GM21529 (cell line): ENCODE data around the gene GATA2.

ENCODE experiments used
- ATAC-seq: cut with Tn5 transposase; IDR thresholded peaks from one replicate; pipeline ENCODE4 v1.9.1; 2021; ENCODE audit not compliant: unreplicated experiment

The GATA2 gene

GRCh38 chr3:128492671-128493569 lies at the start of gene GATA2:
GATA2 (minus strand) TSS chr3:128493201; CDS start chr3:128487031, 6,170 bp downstream.
- ATAC-seq, result no peak

DNA sequence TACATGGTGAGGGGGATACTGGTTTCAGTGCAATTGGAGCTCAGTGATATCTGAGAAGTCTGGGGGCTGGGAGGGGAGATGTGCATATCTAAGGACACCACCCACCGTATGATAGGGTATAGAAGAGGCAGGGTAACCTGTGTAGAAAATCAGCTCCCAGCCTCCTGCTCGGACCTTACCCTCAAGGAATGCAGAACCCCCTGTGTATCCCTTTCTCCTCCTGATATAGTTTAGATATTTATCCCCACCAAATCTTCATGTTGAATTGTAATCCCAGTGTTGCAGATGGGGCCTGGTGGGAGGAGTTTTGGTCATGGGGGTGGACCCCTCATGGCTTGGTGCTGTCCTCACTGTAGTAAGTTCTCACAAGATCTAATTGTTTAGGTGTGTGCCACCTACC lies 48.2 kb upstream of the GATA2 start:
- ATAC-seq, result no peak

DNA sequence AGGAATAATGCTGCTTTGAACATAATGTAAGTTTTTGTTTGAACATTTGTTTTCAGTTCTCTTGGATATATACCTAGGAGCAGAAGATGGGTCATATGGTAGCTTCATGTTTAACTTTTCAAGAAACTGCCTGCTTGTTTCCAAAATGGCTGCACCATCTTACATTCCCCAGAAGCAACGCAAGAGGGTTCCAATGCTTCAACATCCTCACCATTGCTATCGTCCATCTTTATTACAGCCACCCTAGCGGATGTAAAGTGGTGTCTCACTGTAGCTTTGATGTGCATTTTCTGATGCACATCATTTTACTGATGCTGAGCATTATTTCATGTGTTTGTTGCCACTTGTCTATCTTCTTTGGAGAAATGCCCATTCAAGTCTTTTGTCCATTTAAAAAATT lies 46.4 kb upstream of the GATA2 start:
- no peak for ATAC-seq

DNA sequence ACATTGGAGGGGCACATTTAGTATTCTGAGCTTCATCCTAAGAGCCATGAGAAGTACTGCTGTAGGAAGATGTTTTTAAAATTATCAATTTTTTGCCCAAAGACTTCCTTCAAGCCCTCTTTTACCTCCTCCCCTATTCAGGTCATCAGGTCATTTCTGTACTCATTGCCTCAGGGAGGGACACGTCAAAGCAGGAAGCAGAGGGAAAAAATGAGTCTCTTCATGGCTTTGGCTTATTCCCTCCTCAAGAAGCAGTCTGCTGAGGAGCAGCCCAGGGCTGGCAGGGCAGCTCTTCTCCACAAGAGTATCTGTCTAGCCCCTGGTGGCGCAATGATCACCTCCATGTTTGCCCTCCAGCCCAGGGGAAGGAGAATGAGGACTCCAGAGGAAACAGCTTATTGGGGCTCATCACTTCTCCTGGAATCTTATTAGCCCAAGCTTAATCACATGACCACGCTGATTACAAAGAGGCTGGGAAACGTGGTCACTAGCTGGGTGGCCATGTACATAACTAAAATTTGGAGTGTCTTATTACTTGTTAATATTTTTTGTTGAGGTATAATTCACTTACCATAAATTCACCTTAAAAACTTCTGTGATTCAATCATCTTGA lies 44.2 kb upstream of the GATA2 start:
- no peak for ATAC-seq

DNA sequence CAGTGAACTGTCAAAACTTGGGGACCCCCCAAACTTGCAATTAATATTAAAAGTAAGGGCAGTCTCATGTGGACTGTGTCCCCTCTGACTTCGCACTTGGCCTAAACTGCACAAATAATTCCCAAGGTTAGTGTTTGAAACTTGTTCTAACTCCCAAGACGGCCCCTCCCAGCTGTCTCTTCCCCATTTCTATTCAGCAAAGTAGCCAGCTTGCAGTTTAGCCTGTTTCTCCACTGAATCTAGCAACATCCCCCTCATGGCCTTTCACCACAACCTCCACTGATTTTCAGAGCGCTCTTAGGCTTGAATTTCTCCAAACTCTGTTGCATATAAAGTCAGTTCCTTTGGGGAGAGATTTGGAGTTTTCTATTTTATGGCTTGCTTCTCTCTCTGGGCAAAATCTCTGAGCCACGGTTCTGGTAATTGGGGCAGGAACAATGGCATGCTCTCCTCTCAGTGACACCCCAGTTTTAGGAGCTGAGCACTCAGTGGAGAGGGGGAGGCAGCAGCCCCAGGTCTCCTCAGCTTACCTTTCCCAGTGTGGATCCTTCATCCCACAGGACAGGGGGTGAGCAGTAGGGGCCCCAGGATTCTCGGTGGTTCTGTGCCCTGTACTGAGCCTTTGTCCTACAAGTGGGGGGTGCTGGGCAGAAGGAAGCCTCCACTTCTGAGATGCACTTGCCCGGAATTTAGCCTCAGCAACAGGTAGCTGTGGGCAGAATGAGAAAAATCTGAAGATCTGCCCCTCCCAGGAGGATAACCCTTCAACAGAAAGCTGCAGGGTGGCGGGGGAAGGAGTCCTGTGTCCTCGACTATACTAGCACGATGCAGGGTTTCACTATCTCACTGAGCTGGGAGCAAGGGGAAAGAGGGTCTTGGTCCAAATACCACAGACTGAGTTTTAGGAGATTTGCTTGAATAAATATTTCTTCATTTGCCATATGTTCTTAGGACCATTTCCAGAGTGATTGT lies 39.3 kb upstream of the GATA2 start:
- no peak for ATAC-seq

DNA sequence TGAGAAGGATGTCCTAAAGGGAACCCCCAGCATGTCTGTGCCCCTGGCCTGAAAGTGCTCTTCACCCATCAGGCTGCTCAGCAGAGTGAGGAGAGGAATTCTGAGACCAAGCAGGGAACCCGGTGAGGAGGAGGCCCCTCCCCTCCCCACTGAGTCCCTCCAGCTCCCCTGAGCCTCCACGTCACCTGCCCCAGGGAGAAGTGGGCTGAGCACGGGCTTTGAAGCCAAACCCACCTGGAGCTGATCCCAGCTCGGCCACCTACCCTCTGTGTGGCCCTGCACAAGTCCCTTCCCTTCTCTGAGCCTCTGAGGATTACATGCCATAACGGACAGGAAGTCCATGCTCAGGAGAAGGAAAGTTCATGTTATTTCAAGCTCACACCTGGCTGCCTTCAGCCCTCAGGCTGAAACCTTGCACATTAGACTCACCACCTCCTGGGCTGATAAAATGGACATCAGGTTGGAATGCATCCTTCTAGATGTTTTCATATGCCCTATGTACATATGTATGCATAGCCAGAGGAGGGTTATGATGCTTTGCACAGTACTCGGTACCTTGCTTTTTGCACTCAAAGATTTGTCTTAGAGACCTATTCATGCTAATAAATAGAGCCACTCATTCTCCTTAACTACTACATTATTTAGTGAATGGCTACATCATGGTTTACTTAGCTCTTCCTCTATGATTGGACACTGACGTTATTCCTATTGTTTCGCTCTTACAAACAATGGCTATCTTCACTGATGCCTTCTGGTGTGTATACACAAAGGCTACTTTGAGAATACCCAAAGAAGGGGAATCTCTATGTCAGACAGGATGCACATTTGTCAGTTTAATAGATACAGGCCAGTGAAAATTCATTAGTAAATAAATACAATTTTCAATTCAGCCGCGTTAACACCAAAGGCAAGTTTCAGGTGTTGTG lies 31.6 kb upstream of the GATA2 start:
- no peak for ATAC-seq

DNA sequence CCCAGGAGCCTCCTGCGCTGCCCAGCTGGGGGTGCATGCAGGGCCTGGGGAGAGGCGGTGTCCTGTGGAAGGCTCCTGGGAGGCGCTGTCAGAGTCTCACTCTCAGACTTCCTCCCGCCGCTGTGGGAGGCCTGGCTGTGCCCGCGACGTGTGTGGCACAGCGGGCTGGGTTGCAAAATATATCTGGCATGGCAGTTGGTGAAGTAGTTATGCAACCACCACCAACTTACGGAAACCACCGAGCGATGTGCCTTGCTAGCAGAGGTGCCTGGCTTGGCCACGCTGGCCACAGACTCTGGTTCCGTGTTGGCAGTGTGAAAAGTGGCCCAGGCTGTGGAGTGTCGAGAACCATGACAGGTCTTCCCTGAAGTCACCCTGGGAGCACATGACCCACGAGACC lies 30.6 kb upstream of the GATA2 start:
- no peak for ATAC-seq

DNA sequence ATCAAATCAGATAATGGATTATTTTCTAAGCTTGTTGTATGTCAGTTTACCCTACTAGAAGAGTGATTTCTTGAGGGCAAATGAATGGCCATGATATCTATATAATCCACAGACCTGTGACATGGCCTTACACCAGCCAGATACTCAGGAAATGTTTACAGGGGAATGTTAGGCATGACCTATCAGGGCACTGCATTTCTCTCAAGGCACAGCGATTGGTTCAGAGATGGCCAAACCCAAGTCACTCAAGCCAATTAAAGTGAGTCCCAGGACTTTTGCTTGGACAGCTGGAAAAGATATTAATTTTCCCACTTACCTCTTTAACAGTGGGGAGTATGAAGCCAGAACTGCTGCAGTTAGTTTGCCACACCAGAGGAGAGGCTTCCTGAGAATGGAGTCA lies 28.7 kb upstream of the GATA2 start:
- ATAC-seq, result no peak

DNA sequence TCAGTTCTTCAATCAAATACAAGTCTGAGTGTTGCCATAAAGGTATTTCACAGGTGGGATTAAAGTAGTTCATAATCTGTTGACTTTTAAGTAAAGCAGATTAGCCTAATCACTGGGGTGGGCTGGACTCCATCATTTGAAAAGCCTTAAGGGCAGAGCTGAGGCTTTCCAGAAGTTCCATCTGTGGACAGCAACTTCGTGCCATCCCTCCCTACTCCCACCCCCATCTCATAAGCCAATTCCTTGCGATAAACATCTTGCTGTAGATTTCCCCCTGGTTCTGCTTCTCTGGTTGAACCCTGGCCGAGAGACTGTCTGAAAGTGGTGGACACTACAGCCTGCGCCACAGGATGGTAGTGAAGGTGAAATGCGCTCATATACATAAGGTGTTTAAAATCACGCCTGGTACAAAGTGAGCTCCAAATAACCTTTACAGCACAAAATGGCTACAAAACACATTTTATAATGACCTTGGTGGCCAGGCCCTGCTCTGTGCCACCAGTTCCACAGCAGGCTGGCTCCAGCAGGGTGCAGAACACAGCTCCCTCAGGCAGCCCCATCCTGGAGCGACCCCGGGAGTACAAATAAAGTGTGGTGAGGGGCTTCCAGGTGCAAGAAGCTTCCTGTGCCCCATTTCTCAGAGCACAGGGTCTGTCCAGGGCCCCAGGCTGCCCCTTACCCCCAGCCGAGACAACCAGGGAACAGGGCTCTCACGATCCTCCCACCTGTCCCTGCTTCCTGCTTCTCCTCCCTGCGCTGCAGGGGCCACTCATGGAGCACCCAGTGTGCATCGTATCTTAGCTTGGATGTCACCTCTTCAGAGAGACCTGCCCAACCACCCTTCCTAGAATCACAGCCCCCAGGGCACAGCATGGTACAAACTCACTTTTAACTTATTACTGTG lies 25.8 kb upstream of the GATA2 start:
- no peak for ATAC-seq

DNA sequence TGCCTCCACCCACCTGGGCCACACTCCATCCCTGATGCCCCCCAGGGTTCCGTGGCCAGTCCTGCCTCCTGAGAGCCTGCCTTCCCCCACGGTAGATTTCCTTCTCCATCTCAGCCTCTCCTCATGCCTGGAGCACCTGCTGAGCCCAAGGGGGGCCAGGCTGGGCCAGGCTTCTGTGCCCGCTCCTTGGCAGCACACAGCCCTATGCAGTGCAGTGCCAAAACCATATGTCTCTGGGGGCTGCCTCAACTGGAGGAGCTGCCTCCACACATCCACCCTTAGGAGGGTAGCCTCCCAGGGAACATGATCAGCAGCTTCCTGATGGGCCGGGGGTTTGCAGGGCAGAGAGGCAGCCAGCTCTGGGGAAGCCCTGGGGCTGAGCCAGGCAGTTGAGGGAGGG lies 24.6 kb upstream of the GATA2 start:
- ATAC-seq, result no peak

GRCh38 chr3:128515967-128516366 lies 23.0 kb upstream of the GATA2 start:
- no peak for ATAC-seq

DNA sequence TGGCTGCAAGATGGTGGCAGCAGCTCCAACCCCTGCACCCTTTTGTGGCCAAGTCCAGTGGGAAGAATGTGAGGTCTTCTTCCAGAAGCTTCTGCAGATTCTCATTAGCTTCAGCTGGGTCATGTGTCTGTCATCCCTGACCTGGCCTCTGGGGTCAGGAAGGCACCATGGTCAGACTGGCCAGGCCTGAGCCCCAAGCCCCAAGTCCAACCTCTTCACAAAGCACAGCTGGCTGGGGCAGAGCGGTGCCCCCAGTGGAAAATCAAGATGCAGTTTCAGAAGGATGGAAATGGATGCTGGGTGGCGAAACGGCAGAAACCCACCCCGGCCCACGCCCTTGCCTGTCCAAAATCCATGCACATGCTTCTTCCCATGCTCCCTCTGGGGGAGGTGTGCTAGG lies 15.9 kb upstream of the GATA2 start:
- ATAC-seq, result no peak

DNA sequence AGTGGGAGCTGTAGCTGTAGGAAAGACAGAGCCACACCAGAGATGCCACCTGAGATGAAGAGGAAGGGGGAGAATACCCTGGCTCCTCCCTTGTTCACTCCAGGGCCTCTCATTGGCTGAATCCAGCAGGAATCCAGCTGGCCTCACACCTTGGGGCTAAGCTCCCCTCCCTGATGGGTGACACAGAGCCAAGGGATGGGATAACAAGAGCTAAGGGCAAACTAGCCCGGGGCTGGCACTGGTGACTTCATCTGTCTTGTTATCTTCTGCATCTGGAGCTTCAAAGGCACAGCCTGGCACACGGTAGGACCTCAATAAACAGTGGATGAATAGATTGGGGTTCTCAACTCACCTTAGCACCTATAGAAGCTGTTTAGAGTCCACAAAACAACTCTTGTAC lies 13.8 kb upstream of the GATA2 start:
- ATAC-seq, result no peak

- ATAC-seq, result no peak
Observed at GRCh38 chr3:128505771-128506170, 12.8 kb upstream of the GATA2 start.

GRCh38 chr3:128504963-128505730 lies 12.1 kb upstream of the GATA2 start:
- no peak for ATAC-seq

DNA sequence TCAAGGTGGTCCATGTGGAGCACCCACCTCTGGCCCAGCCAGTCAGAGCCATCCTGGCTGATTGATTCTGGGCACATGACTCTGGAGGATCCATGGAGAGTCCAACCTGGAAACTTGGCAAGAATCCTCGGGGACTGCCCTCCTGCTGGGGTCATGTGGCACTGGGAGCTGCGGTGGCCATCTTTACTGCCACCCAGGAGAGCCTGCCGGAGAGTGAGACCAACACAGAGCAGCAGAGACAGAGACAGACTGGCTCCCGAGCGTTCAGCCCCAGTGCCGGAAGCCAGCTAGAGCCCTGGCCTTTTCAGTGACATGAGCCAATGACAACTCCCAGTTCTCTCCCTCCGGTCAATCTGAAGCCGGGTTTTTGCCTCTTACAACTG lies 11.5 kb upstream of the GATA2 start:
- ATAC-seq, result no peak

GRCh38 chr3:128503751-128504532 lies 10.9 kb upstream of the GATA2 start:
- ATAC-seq, result no peak

- no peak for ATAC-seq
Observed at GRCh38 chr3:128503164-128503651, 10.2 kb upstream of the GATA2 start.
